CD4-positive, alpha-beta T cell (primary cell): ENCODE measurements around the gene CACNA2D1. TPM values are rescaled to one million over a fixed set of nuclear protein-coding genes. Genes with fewer than 3 reads are reported as not detected.

Experiments
- ATAC-seq: fragments of 200-7000 bp; cut with Tn5 transposase; one replicate; pipeline ENCODE4 v1.10.0; 2022; ENCODE audit warnings: mild to moderate bottlenecking; ENCODE audit not compliant: poor library complexity
- CTCF ChIA-PET: fragments of 350-600 bp; sonication (Branson Sonifier 250); formaldehyde crosslinking; loops from one replicate; lab custom pipeline; 2021; ENCODE audit warnings: antibody characterized with exemption, inconsistent platforms; lab: Charles Lee
- POLR2A ChIA-PET: fragments of 350-600 bp; sonication (Branson Sonifier 250); formaldehyde crosslinking; loops from one replicate; lab custom pipeline; 2021; ENCODE audit warnings: antibody characterized with exemption, inconsistent platforms; lab: Charles Lee
- DNase-seq, 14 experiments: peaks; one replicate each; pipeline ENCODE4 v3.0.0-alpha.2; 2013 to 2020; ENCODE audit warnings: mixed read lengths in 2 of 14
- H3K27ac ChIP-seq, 2 donors: one replicate each; pipeline versions ENCODE4 v1.5.1 to v1.7.0; 2013; ENCODE audit warnings: low read length in 2 of 2, low read depth in 1 of 2, mild to moderate bottlenecking in 1 of 2
- H3K27me3 ChIP-seq, 2 experiments: 1 replicate in 1 of 2; 2 replicates in 1 of 2; pipeline versions ENCODE4 v1.6.1 to v1.7.0; 2013; ENCODE audit warnings: low read length in 2 of 2, control low read depth in 1 of 2, mild to moderate bottlenecking in 1 of 2, moderate library complexity in 1 of 2; ENCODE audit not compliant: insufficient read depth in 2 of 2, control insufficient read depth in 1 of 2
- H3K36me3 ChIP-seq: one replicate; pipeline ENCODE4 v1.6.1; 2013; ENCODE audit warnings: low read length, control low read depth; ENCODE audit not compliant: insufficient read depth
- H3K4me1 ChIP-seq: one replicate; pipeline ENCODE4 v1.6.1; 2013; ENCODE audit warnings: low read length, control low read depth; ENCODE audit not compliant: insufficient read depth
- H3K4me3 ChIP-seq: one replicate; pipeline ENCODE4 v1.5.1; 2013; ENCODE audit warnings: mild to moderate bottlenecking, low read length, moderate library complexity
- H3K9me3 ChIP-seq, 2 experiments: 1 replicate in 1 of 2; 2 replicates in 1 of 2; pipeline versions ENCODE4 v1.6.1 to v1.7.0; 2013; ENCODE audit warnings: low read length in 2 of 2, mild to moderate bottlenecking in 2 of 2, control low read depth in 1 of 2, moderate library complexity in 1 of 2; ENCODE audit not compliant: control insufficient read depth in 1 of 2, insufficient read depth in 1 of 2
- H3K27ac Mint-ChIP-seq: one replicate; pipeline ENCODE4 v1.8.0; 2020; ENCODE audit warnings: mixed read lengths
- H3K27me3 Mint-ChIP-seq: one replicate; pipeline ENCODE4 v1.8.0; 2021; ENCODE audit warnings: mixed read lengths
- H3K36me3 Mint-ChIP-seq: one replicate; pipeline ENCODE4 v1.8.0; 2021; ENCODE audit warnings: low read depth, mixed read lengths
- H3K4me1 Mint-ChIP-seq: one replicate; pipeline ENCODE4 v1.8.0; 2021; ENCODE audit warnings: low read depth, mixed read lengths
- H3K4me3 Mint-ChIP-seq: one replicate; pipeline ENCODE4 v1.8.0; 2020; ENCODE audit warnings: mild to moderate bottlenecking, mixed read lengths
- H3K9me3 Mint-ChIP-seq: one replicate; pipeline ENCODE4 v1.8.0; 2020; ENCODE audit warnings: mixed read lengths
- intact Hi-C, 2 experiments: fragments of 100-400 bp; cut with DNase I in 1 of 2; cut with micrococcal nuclease in 1 of 2; formaldehyde crosslinking; loops; one replicate each; pipeline versions ENCODE4 v1.15.1 to v1.9.0; 2023 to 2025; cut with DNase I, micrococcal nuclease
- total RNA-seq, 174 experiments: library from RNA in 2 of 174; stranded (reverse) in 2 of 174; gene quantifications; one replicate each; pipeline ENCODE4 v1.2.3 and lab custom pipeline; 2021 to 2026
- TF ChIP-seq, protein P1 (sequence below): fragments of 200-600 bp; IDR thresholded peaks from one replicate; pipeline ENCODE4 v1.8.0; 2022; ENCODE audit warnings: antibody characterized with exemption, mild to moderate bottlenecking

Gene CACNA2D1
- total RNA-seq, 2 experiments from 2014 or later, result not detected

- Histone ChIP-seq H3K27me3 (no peaks in the 10 kb centered on the region), H3K4me1 (no peaks in the 10 kb centered on the region), H3K4me3 (no peak overlapping the region), H3K9me3 (no peaks in the 10 kb centered on the region), H3K36me3 (no peaks in the 10 kb centered on the region), H3K27ac (no peak overlapping the region)
- Mint-ChIP-seq H3K36me3 (no peaks in the 10 kb centered on the region), H3K27me3 (no peaks in the 10 kb centered on the region), H3K9me3 (peaks cover 2% of the 10 kb centered on the region), H3K4me1 (no peaks in the 10 kb centered on the region), H3K4me3 (no peak overlapping the region), H3K27ac (no peak overlapping the region)
- ChIA-PET CTCF (no interaction called here), POLR2A (no interaction called here)
- intact Hi-C loops, result no loop called here
- DNase-seq, result no peak
- no peak for ATAC-seq
- TF ChIP-seq, protein P1, sequence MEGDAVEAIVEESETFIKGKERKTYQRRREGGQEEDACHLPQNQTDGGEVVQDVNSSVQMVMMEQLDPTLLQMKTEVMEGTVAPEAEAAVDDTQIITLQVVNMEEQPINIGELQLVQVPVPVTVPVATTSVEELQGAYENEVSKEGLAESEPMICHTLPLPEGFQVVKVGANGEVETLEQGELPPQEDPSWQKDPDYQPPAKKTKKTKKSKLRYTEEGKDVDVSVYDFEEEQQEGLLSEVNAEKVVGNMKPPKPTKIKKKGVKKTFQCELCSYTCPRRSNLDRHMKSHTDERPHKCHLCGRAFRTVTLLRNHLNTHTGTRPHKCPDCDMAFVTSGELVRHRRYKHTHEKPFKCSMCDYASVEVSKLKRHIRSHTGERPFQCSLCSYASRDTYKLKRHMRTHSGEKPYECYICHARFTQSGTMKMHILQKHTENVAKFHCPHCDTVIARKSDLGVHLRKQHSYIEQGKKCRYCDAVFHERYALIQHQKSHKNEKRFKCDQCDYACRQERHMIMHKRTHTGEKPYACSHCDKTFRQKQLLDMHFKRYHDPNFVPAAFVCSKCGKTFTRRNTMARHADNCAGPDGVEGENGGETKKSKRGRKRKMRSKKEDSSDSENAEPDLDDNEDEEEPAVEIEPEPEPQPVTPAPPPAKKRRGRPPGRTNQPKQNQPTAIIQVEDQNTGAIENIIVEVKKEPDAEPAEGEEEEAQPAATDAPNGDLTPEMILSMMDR, result no peak
These were observed 271.6 kb downstream of the CACNA2D1 start for GRCh38 chr7:82172017-82172416.

- no peaks in the 10 kb centered on the region for H3K4me1 ChIP-seq
- intact Hi-C loops, result no loop called here
- H3K27me3 Mint-ChIP-seq, result no peaks in the 10 kb centered on the region
- CTCF ChIA-PET, result no interaction called here
- no peak overlapping the region for H3K27ac ChIP-seq
- no peak for DNase-seq
- TF ChIP-seq, protein P1, result no peak
- no peak overlapping the region for H3K4me3 ChIP-seq
- no peaks in the 10 kb centered on the region for H3K36me3 Mint-ChIP-seq
- H3K4me1 Mint-ChIP-seq, result no peaks in the 10 kb centered on the region
- no peaks in the 10 kb centered on the region for H3K27me3 ChIP-seq
- H3K9me3 ChIP-seq, result no peaks in the 10 kb centered on the region
- H3K27ac Mint-ChIP-seq, result no peak overlapping the region
- ATAC-seq, result no peak
- H3K9me3 Mint-ChIP-seq, result peaks cover 2% of the 10 kb centered on the region
- H3K4me3 Mint-ChIP-seq, result no peak overlapping the region
- H3K36me3 ChIP-seq, result no peaks in the 10 kb centered on the region
- POLR2A ChIA-PET, result no interaction called here
These were observed 275.8 kb downstream of the CACNA2D1 start for GRCh38 chr7:82167558-82168314.

GRCh38 chr7:82166260-82167015 lies 277.1 kb downstream of the CACNA2D1 start:
- Histone ChIP-seq H3K27me3 (no peaks in the 10 kb centered on the region), H3K27ac (no peak overlapping the region), H3K9me3 (no peaks in the 10 kb centered on the region), H3K4me3 (no peak overlapping the region), H3K4me1 (no peaks in the 10 kb centered on the region), H3K36me3 (no peaks in the 10 kb centered on the region)
- TF ChIP-seq, protein P1, result no peak
- ChIA-PET CTCF (no interaction called here), POLR2A (no interaction called here)
- Mint-ChIP-seq H3K9me3 (peaks cover 2% of the 10 kb centered on the region), H3K27me3 (no peaks in the 10 kb centered on the region), H3K4me1 (no peaks in the 10 kb centered on the region), H3K27ac (no peak overlapping the region), H3K36me3 (no peaks in the 10 kb centered on the region), H3K4me3 (no peak overlapping the region)
- no peak for ATAC-seq
- intact Hi-C loops, result no loop called here
- DNase-seq, result no peak
